ENCODE measurements around the gene NEURL1. TPM values are rescaled to one million over a fixed set of nuclear protein-coding genes. Genes with fewer than 3 reads are reported as not detected.
"Not testable (repeated sequence)": the region's sequence is repeated elsewhere in the genome, so short reads cannot be mapped to it uniquely, and the experiment has no call there.

The NEURL1 gene
- total RNA-seq, 1 donor from 2014 or later, result 0.64 TPM

DNA sequence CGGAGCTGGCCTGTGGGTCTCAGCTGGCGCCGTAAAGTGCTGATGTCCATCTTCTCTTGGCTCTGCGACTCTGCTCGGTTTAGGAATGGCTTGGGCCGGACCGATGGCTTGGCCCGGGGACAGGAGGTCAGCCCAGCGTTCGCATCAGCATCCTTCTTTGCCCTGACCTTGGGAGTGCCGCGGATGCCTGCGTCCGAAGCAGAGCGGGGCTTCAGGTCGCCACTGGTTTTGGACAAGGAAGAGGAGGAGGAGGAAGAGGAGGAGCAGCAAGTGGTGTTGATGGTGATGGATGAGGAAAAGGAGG is 109.3 kb downstream of the NEURL1 start:
- Histone ChIP-seq H3K4me3 (no peak overlapping the region), H3K27me3 (no peaks in the 10 kb centered on the region), H3K9me3 (no peaks in the 10 kb centered on the region), H3K27ac (no peak overlapping the region), H3K36me3 (peaks cover 12% of the 10 kb centered on the region), H3K4me1 (no peaks in the 10 kb centered on the region)
- TF ChIP-seq, protein P1, sequence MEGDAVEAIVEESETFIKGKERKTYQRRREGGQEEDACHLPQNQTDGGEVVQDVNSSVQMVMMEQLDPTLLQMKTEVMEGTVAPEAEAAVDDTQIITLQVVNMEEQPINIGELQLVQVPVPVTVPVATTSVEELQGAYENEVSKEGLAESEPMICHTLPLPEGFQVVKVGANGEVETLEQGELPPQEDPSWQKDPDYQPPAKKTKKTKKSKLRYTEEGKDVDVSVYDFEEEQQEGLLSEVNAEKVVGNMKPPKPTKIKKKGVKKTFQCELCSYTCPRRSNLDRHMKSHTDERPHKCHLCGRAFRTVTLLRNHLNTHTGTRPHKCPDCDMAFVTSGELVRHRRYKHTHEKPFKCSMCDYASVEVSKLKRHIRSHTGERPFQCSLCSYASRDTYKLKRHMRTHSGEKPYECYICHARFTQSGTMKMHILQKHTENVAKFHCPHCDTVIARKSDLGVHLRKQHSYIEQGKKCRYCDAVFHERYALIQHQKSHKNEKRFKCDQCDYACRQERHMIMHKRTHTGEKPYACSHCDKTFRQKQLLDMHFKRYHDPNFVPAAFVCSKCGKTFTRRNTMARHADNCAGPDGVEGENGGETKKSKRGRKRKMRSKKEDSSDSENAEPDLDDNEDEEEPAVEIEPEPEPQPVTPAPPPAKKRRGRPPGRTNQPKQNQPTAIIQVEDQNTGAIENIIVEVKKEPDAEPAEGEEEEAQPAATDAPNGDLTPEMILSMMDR (IDR thresholded peaks at IDR 0.05), result no peak
- intact Hi-C loops (cut with DNase I), result loop anchor here (5.0 kb wide), 1 partner anchor 84 kb away; no protein-coding TSS in a partner anchor
- no peak for ATAC-seq
- DNase-seq, result no peak

DNA sequence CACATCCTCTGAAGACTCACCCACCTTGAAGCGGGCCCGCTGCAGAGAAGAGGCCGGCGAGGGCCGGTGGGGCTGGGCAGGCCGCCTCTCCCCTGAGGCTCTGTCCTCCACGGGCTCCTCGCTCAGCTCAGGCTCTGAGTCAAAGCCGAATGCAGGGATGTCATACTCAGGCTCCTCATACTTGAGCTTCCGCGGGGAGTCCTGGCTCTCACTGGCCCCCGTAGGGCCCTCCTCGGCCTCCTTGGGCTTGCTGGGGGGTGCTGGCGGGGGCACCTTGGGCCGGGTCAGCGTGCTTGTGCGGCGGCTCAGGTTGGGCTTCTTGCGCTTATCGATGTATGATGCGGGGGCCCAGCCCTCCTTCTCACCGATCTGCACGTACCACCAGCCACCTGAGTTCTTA is 109.9 kb downstream of the NEURL1 start:
- H3K9me3 ChIP-seq, result no peaks in the 10 kb centered on the region
- intact Hi-C loops (cut with DNase I), result loop anchor here (5.0 kb wide), 1 partner anchor 84 kb away; no protein-coding TSS in a partner anchor
- H3K36me3 ChIP-seq, result peaks cover 12% of the 10 kb centered on the region
- no peaks in the 10 kb centered on the region for H3K4me1 ChIP-seq
- no peak overlapping the region for H3K4me3 ChIP-seq
- TF ChIP-seq, protein P1 (IDR thresholded peaks at IDR 0.05), result no peak
- no peak overlapping the region for H3K27ac ChIP-seq
- ATAC-seq, result no peak
- no peak for DNase-seq
- no peaks in the 10 kb centered on the region for H3K27me3 ChIP-seq

DNA sequence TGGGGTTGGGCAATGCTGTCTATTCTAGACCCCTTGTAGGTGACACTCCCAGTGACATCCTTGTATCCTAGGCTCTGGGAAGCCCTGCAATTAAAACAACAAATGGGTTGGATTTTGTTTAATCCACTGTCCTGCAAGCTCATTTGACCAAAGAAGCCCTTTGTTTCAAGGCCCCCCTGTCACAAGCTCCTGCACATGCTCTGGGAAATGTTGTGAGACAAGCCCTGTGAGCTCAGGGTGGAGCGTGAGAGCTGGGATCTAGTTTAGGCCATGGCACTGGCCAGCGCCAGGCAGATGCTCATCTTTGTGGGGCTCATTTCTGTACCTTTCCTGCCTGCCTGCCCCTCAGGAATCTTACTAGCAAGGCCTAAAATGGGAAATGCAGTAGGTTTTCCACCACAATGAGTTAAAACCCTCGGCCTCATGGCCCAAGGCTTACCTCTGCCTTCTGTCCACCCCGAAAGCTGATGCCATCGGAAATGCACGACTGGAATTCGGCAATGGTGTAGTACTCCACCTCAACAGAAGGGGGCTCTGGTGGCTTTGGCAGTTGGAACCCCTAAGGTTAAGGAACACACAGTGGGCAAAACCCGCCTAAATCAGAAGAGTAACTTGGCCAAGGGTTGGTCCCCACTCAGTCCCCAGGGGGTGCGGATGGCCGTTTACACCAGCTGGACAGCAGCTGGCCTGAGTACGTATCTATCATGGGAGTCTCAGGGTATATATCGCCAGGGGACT is 112.0 kb downstream of the NEURL1 start:
- intact Hi-C loops (cut with DNase I), result no loop called here

DNA sequence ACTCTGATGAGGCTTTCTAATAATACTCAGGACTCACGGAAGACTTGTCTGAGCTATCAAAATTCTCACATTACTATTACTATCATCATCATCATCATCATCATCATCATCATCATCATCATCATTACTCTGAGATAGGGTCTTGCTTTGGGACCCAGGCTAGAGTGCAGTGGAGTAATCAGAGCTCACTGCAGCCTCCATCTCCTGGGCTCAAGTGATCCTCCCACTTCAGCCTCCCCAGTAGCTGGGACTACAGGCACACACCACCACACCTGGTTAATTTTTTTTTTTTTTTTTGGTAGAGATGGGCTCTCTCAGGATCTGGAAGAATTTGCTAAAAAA is 112.6 kb downstream of the NEURL1 start:
- H3K9me3 ChIP-seq; H3K27me3 ChIP-seq; ATAC-seq; intact Hi-C loops (cut with DNase I); H3K27ac ChIP-seq; DNase-seq; H3K4me3 ChIP-seq; H3K4me1 ChIP-seq: not testable (repeated sequence)
- H3K36me3 ChIP-seq, result peaks cover 32% of the 10 kb centered on the region

More for the DNA sequence above, 112.0 kb downstream of the NEURL1 start:
- no peak for DNase-seq
- Histone ChIP-seq H3K36me3 (peaks cover 27% of the 10 kb centered on the region), H3K27me3 (no peaks in the 10 kb centered on the region), H3K9me3 (no peaks in the 10 kb centered on the region), H3K4me1 (no peaks in the 10 kb centered on the region), H3K27ac (no peak overlapping the region), H3K4me3 (no peak overlapping the region)
- ATAC-seq, result peak; percentile 70
- TF ChIP-seq, protein P1 (IDR thresholded peaks at IDR 0.05), result peak; percentile 78

DNA sequence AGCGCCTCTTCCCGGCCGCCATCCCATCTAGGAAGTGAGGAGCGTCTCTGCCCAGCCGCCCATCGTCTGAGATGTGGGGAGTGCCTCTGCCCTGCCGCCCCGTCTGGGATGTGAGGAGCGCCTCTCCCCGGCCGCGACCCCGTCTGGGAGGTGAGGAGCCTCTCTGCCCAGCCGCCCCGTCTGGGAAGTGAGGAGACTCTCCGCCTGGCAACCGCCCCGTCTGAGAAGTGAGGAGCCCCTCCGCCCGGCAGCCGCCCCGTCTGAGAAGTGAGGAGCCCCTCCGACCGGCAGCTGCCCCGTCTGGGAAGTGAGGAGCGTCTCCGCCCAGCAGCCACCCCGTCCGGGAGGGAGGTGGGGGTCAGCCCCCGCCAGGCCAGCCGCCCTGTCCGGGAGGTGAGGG is 113.5 kb downstream of the NEURL1 start:
- H3K4me1 ChIP-seq; H3K9me3 ChIP-seq; DNase-seq; H3K27me3 ChIP-seq; H3K27ac ChIP-seq; H3K4me3 ChIP-seq; ATAC-seq; intact Hi-C loops (cut with DNase I): not testable (repeated sequence)
- H3K36me3 ChIP-seq, result peaks cover 41% of the 10 kb centered on the region

DNA sequence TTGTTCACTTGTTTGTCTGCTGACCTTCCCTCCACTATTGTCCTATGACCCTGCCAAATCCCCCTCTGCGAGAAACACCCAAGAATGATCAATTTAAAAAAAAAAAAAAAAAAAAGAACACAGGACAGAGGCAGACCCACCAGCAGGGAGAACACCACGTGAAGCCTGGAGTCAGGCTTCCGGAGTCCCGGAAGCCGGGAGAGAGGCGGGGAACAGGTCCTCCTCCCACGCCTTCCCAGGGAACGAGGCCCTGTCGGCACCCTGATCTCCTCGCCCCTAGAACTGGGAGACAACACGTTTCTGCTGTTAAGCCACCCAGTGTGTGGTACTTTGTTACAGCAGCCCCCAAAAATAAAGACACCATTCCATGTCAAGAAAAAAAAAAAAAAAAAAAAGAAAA is 114.6 kb downstream of the NEURL1 start:
- H3K4me1 ChIP-seq; H3K9me3 ChIP-seq; H3K4me3 ChIP-seq; intact Hi-C loops (cut with DNase I); H3K27me3 ChIP-seq; ATAC-seq; DNase-seq; H3K27ac ChIP-seq: not testable (repeated sequence)
- H3K36me3 ChIP-seq, result peaks cover 44% of the 10 kb centered on the region

DNA sequence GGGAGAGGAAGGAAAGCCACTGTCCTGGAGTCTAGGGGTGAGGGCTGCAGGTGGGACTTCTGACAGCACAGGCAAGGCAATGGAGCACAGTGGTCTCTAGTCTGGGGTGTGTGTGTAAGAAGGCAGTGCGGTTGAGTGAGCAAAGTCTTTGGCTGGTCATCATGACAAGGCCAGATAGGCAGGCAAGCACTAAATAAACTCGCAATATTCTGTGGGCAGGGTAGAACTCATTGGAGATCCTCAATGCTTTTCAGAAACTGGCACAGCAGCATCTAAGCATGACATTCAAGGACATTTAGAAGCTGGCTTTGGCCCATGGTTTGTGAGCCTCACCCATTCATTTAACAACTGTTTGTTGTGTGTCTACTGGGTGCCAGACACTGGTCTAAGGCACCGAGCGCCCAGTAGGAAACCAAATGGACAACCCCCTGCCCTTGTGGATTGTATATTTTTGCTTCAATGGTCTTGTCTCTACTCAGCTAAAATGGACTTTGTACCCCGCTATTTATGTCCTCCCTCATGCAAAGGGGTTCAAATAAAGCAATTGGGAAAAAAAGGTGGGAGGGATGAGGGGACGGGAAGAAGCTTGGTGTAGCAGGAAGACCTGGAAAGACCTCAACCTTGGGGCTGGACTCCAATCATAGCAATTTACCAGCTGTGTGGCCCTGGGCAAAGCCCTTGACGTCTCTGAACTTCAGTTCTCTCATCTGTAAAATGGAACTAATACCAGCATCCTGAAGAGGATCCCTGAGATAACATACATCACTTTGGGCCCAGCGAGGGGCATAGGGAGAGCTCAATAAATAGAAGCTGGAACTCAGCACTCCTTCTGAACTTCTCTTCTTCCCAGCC is 116.0 kb downstream of the NEURL1 start:
- Histone ChIP-seq H3K36me3 (peaks cover 50% of the 10 kb centered on the region), H3K27ac (no peak overlapping the region)

More for the DNA sequence above, 116.0 kb downstream of the NEURL1 start:
- H3K9me3 ChIP-seq, result no peaks in the 10 kb centered on the region
- no peaks in the 10 kb centered on the region for H3K27me3 ChIP-seq
- TF ChIP-seq, protein P1 (IDR thresholded peaks at IDR 0.05), result no peak
- ATAC-seq (no peak), DNase-seq (no peak)
- H3K4me3 ChIP-seq, result no peak overlapping the region
- H3K4me1 ChIP-seq, result no peaks in the 10 kb centered on the region
- intact Hi-C loops (cut with DNase I), result no loop called here

All from upper lobe of right lung (tissue), 1 donor.